NCI-H345 treated with DMSO at 0.1 percent for 48 hours (cell line): ENCODE measurements around the gene LAD1.

Experiments used
- DNase-seq: peaks from one replicate; lab custom pipeline; 2025; ENCODE audit not compliant: unreplicated experiment; lab: John Stamatoyannopoulos, UW

The LAD1 gene

DNA sequence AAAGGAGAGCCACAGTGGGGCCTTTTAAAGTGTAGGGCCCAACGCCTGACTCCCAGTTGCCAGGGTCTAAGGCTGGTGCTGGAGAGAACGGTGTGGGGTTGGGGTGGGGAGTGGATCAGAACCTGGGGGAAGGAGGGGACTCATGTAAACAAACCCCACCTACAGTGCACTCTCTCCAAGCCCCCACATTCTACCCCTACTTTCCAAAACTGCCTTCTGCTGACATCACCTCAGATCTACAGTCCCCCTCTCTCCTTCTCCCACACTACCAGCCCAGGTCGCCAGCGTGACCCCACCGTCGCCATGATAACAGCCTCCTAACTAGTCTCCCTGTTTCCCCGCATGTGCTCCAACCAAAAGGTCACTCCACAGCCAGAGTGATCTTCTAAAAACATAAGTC is 48.2 kb downstream of the LAD1 start:
- DNase-seq: no peak

DNA sequence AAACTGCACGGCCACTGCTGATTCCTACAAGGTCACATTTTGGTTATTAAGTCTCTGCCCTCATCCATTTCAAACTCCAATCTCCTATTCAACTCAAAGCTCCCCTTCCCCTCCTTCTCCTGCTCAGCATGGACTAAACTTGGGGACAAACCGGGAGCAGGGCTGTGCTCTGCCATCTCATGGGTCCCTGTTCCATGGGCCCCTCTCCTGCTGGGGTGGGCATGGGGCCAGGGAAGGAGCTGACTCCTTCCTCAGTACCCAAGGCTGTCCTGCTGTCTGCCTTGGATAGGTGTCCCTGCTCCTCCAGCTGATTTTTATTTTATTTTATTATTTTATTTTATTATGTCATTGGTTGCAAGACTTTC is 48.8 kb downstream of the LAD1 start:
- DNase-seq: no peak

DNA sequence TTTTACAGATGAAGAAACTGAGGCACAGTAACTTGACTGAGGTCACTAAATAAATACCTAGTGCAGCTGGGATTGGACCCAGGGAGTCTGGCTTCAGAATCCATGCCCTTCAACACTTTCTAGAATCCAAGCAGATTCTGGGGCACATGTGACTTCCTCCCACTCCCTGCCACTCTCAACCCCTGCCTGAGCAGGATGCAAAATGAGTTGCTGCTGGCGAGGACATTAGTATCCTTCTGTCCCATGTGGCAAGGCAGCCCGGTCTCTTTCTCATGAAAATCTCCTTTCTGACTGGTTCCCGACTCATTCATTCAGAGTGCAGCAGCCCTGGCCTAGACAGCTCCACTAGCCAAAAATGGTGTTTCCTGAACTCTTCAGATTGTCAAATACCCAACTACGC is 50.0 kb downstream of the LAD1 start:
- DNase-seq: no peak

DNA sequence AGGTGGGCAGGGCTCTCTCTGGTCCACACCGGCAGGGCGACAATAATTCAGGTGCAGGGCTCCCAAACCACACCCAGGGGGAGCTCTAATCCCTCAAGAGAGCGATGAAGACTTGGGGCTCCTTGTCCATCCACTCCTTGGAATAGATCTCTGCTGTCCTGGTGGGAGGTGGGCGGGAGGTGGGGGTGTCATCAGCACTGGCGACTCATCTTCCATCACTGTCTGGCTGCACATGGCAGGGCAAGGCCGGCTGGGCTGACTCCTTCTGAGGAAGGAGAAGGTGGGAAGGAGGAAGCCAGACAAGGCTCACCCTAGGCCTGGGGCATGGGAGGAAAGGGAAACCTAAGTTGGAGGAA is 50.9 kb downstream of the LAD1 start:
- no peak for DNase-seq

DNA sequence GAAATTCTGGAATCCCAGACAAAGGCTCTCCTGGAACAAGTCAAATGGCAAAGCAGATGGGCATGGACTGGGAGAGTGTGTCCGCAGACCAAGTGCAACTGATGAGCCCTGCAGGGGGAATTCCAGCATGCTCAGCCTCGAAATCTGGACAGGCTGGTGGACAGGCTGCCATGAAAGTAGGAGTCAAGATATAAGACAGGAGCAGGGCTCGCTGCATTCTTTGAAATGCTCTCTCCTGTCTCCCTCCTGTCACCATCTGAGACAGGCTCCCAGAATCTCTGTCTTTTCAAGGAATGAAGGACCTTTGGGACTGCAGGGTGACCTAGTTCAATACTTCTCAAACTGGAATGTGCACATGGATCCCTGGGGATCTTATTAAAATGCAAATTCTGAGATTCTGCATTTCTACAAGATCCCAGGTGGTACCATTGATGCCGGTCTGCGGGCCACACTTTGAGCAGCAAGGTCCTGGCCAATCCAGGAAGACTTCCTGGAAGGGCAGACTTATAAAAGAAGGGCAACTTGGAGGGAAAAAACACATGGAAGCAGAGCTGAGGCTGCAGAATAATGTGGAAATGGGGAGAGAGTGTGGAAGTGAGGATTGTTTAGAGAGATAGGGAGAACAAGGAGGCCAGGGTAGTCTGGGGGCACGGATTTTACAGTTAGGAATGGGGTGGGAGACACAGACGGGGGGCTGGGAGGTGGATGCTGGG is 51.5 kb downstream of the LAD1 start:
- no peak for DNase-seq

DNA sequence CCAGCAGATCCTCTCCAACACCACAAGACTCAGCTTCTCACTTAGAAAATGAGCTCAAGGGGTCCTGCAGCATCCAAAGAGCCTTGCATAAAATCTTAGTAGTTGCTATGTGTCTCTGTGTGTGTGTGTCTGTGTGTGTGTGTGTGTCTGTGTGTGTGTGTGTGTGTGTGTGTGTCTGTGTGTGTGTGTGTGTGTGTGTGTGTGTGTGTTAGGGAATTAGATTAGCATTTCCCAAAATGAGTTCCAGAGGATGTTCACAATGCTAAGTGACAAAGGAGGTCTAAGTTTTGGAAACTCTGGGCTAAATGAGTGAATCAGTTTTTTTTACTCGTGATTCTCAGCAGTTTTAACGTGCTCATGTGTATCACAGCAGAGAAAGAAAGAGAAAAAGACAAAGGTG is 52.1 kb downstream of the LAD1 start:
- no peak for DNase-seq

DNA sequence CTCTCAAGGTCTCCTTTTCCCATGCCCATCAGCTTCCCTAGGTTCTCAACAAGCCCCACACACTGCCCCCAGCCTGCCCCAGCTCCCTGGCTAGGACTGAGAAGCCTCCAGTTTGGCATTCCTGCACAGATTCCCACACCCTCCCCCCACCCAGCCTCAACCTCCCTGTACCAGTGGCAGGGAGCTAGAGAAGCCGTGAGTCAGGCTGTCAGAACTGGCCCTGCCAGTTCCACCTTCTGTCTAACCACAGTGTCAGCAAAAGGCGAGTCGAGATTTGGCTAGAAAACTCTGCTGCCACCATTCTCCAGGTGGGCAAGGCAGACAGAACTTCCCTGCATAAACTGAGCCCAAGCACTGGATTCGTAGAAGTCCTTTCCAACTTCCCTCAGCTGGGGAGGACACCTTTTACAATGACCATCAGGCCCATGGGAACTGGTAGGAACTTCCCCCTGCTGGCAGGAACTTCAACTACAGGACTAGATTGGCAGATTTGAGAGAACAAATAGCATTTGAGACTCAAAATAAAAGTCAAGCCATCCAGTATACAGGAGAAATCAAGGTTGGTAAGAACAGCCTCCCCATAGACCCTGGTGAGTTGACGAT is 52.7 kb downstream of the LAD1 start:
- DNase-seq: no peak

DNA sequence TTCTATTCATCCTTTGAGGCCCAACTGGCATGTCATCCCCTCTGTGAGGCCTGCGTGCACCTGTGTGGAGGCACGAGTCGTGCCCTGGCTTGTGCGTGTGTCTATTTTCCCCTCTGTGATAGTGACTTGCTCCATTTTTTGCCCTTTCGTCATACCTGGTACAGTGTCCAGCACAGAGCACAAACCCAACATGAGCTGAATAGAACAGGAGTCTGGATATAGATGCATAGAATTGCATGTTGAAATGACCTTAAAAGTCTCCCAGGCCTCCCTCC is 54.1 kb downstream of the LAD1 start:
- no peak for DNase-seq

DNA sequence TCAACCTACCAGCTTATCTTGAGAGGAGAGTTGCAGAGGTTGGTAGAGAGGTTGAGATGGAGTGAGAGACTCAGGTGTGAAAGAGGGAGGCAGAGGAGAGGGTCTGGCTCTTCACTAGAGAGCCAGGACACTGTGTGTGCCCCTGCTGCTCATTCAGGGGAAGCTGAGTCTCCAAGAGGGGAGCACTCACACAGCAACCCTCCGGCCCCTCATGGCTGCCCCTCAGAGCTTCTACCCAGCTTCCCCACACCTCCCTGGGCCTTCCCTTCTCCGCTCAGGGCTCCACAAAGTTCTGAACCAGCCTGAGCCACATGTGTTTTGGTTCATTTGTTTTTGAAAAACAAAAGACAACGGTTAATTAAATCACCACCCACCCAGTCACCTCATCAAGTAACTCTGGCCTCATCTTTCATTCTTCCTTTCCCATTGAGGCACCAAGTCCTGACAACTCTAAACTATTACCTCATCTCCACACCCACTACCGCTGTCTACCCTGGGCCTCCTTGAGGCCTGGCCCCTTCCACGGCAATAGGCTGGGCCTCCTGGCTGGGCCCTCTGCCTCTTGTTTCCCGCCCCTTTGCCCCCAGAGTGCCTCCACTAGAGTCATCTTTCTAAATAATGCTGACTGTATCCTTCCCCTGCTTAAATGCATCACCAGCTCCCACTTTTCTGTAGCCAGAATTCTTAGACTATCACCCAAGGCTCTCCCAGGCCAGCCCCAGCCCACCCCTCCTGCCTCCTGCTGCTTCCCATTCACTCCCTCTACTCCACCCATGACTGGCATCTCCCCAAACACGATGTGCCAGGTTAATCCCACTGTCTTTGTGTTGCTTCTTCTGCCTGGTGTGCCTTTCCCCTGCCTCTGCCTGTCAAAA is 54.7 kb downstream of the LAD1 start:
- DNase-seq: no peak

DNA sequence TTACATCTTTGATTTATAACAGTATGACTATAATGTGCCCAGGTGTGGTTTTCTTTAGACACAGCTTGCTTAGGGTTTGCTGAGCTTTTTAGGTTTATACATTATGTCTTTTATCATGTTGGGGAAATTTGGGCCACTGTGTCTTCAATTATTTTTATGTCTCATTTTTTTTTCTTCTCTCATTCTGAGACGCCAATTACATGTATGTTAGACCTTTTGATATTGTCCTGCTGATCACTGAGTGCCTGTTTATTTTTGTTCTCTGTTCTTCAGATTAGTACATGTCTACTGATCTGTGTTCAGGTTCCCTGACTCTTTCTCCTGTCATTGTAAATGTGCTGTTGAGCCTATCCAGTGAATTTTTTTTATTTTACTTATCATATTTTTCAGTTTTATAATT is 57.7 kb downstream of the LAD1 start:
- DNase-seq: no peak

DNA sequence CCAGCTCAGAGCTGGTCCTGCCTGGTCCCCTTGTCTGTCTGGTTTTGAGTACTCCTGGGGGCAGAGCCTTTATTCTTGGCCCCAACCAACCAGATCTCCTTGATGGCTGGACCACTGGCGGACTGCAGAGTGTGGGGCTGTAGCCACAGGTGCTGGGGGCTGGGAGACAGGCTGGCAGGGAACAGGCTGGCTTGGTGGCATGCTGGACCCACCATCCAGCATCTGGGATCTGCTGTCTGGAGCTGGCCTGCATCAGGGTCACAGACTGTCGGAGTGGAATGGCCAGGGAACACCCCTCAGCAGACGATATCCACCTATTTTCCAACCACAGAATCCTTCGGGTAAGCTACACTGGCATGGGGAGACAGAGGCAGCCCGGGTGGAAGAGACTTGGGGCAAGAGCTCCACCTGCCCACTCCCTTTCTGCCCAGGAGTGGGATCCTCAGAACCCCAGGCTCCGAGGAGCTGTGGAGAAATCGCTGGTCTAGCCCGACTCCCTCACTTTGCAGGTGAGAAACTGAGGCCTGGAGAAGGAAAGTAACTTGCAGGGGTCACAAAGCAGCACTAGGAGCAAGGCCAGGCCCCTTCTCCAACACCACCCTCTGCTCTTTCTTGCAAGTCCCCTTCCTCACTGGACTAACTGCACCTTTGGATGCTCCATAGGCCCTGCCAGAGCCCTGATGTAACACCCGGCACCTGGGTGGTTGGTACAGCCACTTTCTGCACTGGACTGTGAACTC is 62.2 kb downstream of the LAD1 start:
- DNase-seq: no peak

DNA sequence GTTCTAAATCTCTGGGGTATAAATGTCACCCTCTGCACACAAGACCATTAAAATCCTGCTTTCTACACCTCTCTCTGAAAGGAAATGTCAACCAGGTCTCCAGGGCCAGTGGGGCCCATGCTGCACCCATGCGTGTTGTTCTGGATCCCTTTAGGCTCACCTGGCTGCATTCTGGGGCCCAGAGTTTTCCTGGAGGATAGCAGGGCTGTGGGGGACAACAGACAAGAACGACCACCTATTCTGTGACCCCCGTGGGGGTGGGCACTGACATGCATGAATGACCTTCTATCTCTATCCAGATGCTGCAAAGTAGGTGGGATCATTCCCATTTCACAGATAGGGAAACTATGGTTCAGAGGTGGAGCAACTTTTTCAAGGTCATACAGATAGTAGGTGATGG is 63.2 kb downstream of the LAD1 start:
- no peak for DNase-seq

DNA sequence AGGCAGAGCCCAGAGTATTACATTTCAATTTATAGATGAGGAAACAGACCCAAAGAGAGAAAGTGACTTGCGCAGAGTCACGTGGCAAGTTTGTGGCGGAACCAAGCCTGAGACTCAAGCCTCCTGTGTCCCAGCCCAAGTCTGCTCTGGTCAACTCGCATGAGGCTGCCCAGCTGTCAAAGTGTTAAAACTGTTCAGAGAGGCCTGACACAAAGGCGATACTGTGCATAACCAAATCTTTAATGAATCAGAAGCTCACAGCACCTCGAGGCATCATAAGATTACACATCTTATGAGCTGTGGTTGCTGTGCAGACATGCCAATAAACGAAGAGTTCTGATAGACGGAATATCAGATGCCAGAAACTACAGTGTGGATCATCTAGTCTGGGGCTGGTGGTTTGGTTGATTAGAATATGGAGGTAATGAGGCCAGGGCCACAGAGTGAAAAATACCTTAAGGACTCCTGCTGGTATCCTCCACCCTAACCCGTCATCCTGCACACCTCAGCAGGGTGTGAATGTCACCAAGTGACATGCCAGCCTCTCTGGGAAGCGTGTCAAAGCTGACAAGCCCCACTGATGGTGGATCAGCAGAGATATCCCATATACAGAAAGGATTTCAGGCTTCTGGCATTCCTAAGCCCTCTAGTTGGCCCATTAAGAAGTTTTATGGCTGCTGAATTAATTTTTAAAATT is 63.8 kb downstream of the LAD1 start:
- no peak for DNase-seq

DNA sequence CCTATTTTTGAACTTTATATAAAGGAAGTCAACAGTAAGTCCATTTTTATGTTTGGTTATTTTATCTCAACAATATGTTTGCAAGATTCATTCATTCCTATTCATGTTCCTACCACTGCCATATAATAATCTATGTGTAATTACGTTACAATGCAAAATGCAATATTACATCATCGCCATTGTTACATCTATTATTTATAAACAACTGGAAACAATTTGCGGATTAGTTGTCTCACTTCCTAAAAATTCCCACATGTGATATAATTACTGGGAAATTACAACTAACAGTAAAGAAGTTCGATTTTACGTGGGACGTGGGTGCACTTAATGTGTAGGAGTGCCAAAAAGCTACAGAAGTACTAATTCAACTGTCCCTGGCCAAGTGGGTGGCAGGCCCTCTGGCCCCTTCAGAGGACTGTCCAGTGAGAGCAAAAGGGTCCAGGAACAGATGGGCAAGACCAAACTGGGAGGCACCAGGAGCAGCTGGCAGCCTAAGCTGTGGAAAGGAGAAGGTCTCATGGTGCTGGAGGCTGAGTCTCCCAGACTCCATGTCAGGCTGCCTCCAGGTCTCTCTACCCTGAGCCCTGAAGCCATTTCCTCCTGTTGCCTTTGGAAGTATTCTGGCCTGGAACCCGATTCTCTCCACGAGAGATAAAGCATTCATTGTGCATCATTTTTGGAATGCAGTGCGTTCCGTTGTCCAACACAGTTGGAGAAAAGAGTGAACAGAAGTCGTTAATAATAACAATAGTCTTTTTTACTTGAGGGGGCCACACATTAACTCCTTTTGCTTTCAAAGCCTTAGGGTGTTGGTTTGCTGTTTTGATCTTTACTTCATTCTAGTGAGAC is 64.6 kb downstream of the LAD1 start:
- no peak for DNase-seq

DNA sequence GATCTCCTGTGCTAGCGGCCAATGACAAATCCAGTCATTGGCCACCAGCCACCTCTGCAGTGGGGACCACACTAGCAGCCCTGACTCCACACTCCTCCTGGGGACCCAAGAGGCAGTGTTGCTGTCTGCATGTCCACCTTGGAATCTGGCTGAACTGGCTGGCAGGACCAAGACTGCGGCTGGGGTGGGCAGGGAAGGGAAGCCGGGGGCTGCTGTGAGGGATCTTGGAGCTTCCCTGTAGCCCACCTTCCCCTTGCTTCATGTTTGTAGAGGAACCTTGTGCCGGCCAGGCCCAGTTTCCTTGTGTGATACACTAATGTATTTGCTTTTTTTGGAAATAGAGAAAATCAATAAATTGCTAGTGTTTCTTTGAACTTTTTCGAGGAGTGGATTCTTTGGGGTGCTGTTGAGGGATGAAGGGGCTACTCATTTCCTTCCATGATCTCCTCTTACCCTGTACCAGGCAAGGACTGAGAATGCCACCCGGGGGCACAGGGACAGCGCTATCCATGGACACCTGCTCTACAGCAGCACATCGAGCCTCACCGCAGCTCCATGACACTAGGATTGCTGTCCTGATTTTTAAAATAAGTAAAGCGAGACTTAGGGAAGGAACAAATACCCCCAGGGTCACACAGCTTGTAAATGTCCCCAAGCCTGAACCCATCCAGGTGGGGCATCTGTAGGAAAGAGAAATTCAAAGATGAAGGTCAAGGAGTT is 66.3 kb downstream of the LAD1 start:
- no peak for DNase-seq

DNA sequence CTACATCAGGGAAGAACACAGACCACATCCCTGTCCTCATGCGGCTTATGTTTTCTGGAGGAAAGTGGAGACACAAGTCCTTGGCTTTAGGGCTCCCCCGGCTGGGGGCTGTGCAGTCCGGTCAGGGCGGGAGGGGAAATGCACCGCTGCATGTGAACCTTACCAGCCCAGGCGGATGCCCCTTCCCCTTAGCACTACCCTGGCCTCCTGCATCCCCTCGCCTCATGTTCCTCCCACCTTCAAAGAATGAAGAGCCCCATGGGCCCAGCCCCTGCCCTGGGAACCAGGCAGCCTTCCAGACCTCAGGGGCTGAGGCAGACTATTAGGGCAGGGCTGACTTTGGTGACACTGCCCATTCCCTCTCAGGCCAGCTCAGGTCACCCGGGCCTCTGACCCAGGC is 67.1 kb downstream of the LAD1 start:
- no peak for DNase-seq

DNA sequence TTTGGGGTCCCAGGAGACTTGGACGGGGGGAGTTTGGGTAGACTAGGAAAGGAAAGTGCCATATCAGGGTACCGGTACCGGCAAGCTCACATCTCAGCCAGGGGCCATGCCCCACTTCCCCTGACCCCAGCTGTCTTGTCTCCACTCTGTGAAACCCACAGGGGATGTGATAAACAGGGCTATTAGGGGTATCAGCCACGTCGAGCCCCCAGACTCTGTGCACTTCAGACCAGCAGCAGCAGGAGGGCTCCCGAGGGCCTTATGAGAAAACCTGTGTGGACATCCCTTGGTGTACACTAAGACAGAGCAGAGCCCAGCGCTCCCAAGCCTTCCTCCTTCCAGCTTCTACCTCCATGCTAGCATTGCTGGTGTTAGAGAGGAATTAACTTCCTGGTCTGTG is 68.0 kb downstream of the LAD1 start:
- DNase-seq: no peak
